Pancreas (tissue), 10 donors: ENCODE data around the gene PHB1. TPM values are rescaled to one million over a fixed set of nuclear protein-coding genes. Genes with fewer than 3 reads are reported as not detected.
A peak's percentile ranks its signal among the peaks of the same experiment; 100 is the strongest.

Source experiments
- ATAC-seq, 4 donors: fragments of 200-7000 bp; cut with Tn5 transposase; one replicate each; pipeline versions ENCODE4 v1.8.0 to v1.9.1; 2020; ENCODE audit warnings: mild to moderate bottlenecking in 4 of 4, moderate library complexity in 4 of 4
- DNase-seq, 6 donors: peaks; one replicate each; pipeline ENCODE4 v3.0.0-alpha.2; 2020
- FAIRE-seq: peaks from 2 replicates; lab custom pipeline; 2012; peaks lifted over from hg19 to GRCh38; lab: Jason Lieb, UNC
- H3K27ac ChIP-seq, 4 donors: fragments of 200-600 bp; sonication (generic); 1 replicate in 3 of 4; 2 replicates in 1 of 4; pipeline versions ENCODE4 v1.5.0 to v1.8.0; 2020
- H3K27me3 ChIP-seq, 4 donors: fragments of 200-600 bp; one replicate each; pipeline ENCODE4 v1.8.0; 2021
- H3K36me3 ChIP-seq, 3 donors: fragments of 200-600 bp; sonication (generic) in 1 of 3; one replicate each; pipeline versions ENCODE4 v1.5.0 to v1.8.0; 2020 to 2021
- H3K4me1 ChIP-seq, 3 donors: fragments of 200-600 bp; one replicate each; pipeline ENCODE4 v1.8.0; 2021
- H3K4me3 ChIP-seq, 4 donors: fragments of 200-600 bp; sonication (generic) in 2 of 4; one replicate each; pipeline versions ENCODE4 v1.5.0 to v1.8.0; 2020 to 2021
- H3K9me3 ChIP-seq, 4 donors: fragments of 200-600 bp; one replicate each; pipeline ENCODE4 v1.8.0; 2021
- CTCF ChIP-seq, 4 donors: fragments of 200-600 bp; sonication (generic) in 3 of 4; IDR thresholded peaks; one replicate each; pipeline versions ENCODE4 v1.5.0 to v1.8.0; 2021; ENCODE audit warnings: antibody characterized with exemption in 4 of 4
- WGBS, 2 donors: extraction: QIAGEN DNeasy Blood & Tissue Kit; methylation state at CpG; one replicate each; pipeline ENCODE4 v1.1.7; 2013; 5-methylcytosine and 5-hydroxymethylcytosine counted together
- intact Hi-C, 3 donors: fragments of 100-400 bp; cut with DNase I; formaldehyde crosslinking; loops; one replicate each; pipeline versions ENCODE4 v1.11.1 to v1.14.2; 2022
- polyA plus RNA-seq, 2 donors: library from polyadenylated mRNA; stranded (reverse); fragments of 200-250 nt; gene quantifications; one replicate each; pipeline ENCODE4 v1.2.3, GENCODE V29; 2013
- total RNA-seq, 6 donors: library from RNA; stranded (reverse); fragmentation: NEBNext Ultra II Directional in 4 of 6; extraction: Animal tissue kit (Norgen Biotek cat#: 25700) in 4 of 6; gene quantifications; one replicate each; pipeline versions ENCODE4 v1.2.1 to v1.2.4, GENCODE V29; 2021 to 2023
- donor health status: healthy with polysubstance abuse.
- donor health status: DM: no; HTN: no; CAD: no; lungs with moderate emphysema.
- donor health status: DM: no; HTN: no; CAD: no.
- donor health status: control.
- donor health status: control.
- donor health status: Bipolar disorder and iron deficiency.
- donor health status: DM: yes; HTN: yes; CAD: no.
- donor health status: DM: no; HTN: no; CAD: no.
- donor health status: DM: no; HTN: no; CAD: no.
- donor health status: DM: yes; HTN: yes; CAD: no.

The PHB1 gene
- total and polyA plus RNA-seq, 8 donors: 30.1 to 71.8 (median 55.7) TPM

DNA sequence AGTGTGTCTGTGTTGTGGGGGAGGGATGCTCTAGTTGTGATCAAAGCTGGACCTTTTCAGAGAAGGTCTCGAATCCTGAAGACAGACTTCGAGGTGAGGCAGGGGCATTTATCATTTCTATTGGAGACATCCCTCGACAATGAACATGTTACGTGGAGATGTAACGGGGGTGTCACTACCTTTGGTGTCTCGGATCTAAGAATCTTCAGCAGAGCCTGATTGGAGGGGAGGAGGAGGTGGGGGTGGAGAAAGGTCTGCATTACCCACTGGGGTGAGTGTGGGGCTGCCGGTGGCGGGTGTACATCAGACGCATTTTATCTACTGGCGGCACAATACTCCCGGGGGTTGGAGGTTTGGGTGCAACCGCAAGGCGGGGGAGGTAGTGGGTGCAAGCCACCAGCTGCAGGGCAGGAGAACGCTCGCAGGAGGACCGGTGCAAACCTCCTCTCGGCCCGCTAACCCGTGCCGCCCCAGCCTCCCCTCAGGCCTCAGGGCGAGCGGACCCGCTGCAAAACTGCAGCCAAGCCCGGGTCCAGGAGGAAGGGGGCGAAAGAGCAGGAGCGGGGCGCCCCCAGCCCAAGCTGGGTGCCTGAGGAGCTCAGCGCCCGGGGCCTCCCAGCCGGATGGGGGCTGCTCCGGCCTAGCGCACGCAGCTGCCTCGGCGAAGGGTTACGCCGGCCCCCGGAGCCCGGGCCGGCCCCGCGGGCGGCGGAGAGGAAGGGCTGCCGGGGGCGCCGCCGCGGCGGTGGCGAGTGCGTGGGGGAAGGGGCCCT, 53.4 kb downstream of the PHB1 start:
- Histone ChIP-seq H3K27me3 (no peaks in the 10 kb centered on the region), H3K36me3 (no peaks in the 10 kb centered on the region), H3K27ac (peak overlapping the region; percentile 70 to 90 (median 86)), H3K4me3 (peak overlapping the region; percentile 88 to 99 (median 96)), H3K9me3 (no peaks in the 10 kb centered on the region), H3K4me1 (peaks cover 19 to 40% (median 29%) of the 10 kb centered on the region in 3 donors)
- ATAC-seq (peak in 3 of 4 donors; percentile 8 to 21 (median 10)), DNase-seq (peak in 5 of 6 donors; percentile 32 to 77 (median 47)), FAIRE-seq (no peak)
- WGBS, 2 donors: 0 to 1% methylated on average over 25 to 52 of the region's 52 CpGs
- intact Hi-C loops: no loop called here
- no peak for TF ChIP-seq CTCF (IDR thresholded peaks at IDR 0.05)

GRCh38 chr17:49360796-49361128, 53.9 kb downstream of the PHB1 start:
- Histone ChIP-seq H3K27ac (peak overlapping the region in 3 of 4 donors; percentile 86 to 90 (median 87)), H3K4me3 (peak overlapping the region in 3 of 4 donors; percentile 88 to 99 (median 98)), H3K27me3 (no peaks in the 10 kb centered on the region), H3K36me3 (no peaks in the 10 kb centered on the region), H3K4me1 (peaks cover 19 to 40% (median 29%) of the 10 kb centered on the region in 3 donors), H3K9me3 (no peaks in the 10 kb centered on the region)
- WGBS, 2 donors: 0 to 1% methylated on average over 8 of the region's 8 CpGs
- no peak for TF ChIP-seq CTCF (IDR thresholded peaks at IDR 0.05)
- FAIRE-seq (no peak), DNase-seq (peak in 1 of 6 donors; percentile 22), ATAC-seq (peak in 2 of 4 donors; percentile 10 to 23)
- intact Hi-C loops: no loop called here

DNA sequence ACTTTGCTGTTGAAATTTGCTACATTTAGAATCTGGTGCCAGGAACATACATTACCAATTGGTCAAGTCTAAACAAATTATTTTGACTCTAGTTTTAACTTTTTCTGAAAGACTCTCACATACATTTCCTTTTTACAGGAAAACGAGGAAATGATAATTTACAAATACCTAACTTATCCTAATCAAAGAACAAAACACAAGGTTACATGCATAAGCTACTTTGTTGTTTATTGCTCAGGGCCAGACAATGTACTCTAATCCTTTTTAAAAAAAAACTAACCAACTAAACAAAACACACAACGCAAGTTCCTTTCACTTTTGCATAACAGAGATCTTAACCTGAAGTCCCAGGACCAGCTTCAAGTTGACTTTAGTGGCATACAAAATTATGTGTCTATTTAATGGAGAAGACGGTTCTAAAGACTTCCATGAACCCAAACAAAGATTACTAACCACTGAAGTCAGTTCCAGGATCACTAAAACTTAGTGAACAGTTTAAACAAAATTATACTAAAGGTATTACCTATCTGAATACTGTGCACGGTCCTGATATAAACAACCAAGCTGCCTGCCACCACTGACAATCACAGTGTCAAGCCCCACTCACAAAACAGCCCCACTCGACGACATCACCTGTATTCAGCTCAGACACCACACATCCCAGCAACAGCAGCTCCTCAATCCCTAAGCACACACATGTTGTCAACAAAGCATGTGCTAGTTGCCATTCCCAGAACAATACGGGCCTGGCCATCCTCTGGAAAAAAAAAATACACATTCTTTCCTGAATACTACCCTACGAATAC, 54.5 kb downstream of the PHB1 start:
- WGBS, 2 donors: 2 to 4% methylated on average over 8 of the region's 8 CpGs
- TF ChIP-seq CTCF (IDR thresholded peaks at IDR 0.05): no peak
- no peak for DNase-seq
- Histone ChIP-seq H3K36me3 (no peaks in the 10 kb centered on the region), H3K9me3 (no peaks in the 10 kb centered on the region), H3K27ac (peak overlapping the region in 2 of 4 donors; percentile 86 to 90), H3K4me1 (peaks cover 19 to 40% (median 29%) of the 10 kb centered on the region in 3 donors), H3K4me3 (peak overlapping the region in 2 of 4 donors; percentile 98 to 99), H3K27me3 (no peaks in the 10 kb centered on the region)
- no peak for ATAC-seq
- no peak for FAIRE-seq
- intact Hi-C loops: no loop called here

DNA sequence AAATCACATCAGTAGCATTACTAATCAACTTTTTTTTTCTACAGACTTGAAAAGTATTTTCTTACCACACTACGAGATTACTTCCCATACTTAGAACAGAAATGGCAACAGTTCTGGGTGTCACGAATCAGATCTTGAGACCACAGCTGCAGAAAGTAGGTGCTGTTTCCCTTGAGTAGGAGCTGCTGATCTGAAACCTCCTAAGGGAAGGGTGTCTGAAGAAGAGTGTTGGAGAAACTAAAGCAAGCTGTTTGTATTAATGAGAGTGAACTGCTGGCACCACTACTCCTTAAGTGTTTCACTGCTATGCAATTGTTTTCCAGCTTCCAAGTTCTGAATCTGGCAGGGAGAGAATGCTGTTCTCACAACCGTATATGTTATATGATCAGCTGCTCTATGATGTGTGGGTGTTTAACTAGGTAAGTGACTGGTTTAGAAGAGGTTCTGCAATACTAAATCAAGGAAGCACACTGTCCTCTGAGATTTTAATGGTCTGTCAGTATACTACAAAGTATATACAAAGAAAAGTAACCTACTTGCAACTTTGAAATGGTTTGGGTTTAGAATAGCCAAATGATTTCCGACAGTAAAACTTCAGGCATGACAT, 55.9 kb downstream of the PHB1 start:
- H3K4me1 ChIP-seq: peaks cover 19 to 43% (median 29%) of the 10 kb centered on the region in 3 donors
- H3K9me3 ChIP-seq: no peaks in the 10 kb centered on the region
- no peaks in the 10 kb centered on the region for H3K36me3 ChIP-seq
- no peak for TF ChIP-seq CTCF (IDR thresholded peaks at IDR 0.05)
- FAIRE-seq (no peak), ATAC-seq (no peak), DNase-seq (no peak)
- H3K27me3 ChIP-seq: no peaks in the 10 kb centered on the region
- no peak overlapping the region for H3K4me3 ChIP-seq
- no peak overlapping the region for H3K27ac ChIP-seq
- 31 to 42% methylated on average over 4 of the region's 4 CpGs for WGBS, 2 donors
- intact Hi-C loops: no loop called here
